PC-3 (cell line): Measurements from ENCODE around the gene YBX2.

Experiments used
- EZH2 ChIP-seq: fragments of 300-600 bp; sonication (generic); IDR thresholded peaks from one replicate; pipeline ENCODE4 v1.6.1; 2017; ENCODE audit warnings: antibody characterized with exemption, mild to moderate bottlenecking, low read length; ENCODE audit not compliant: unreplicated experiment
- EZH2phosphoT487 ChIP-seq: fragments of 300-600 bp; sonication (generic); IDR thresholded peaks from 2 replicates; pipeline ENCODE4 v1.6.1; 2018; ENCODE audit warnings: mild to moderate bottlenecking, antibody characterized with exemption, low read length, borderline replicate concordance
- TF ChIP-seq, protein P1 (sequence below): fragments of 300-600 bp; sonication (generic); conservative IDR thresholded peaks from 2 replicates; pipeline ENCODE4 v1.5.1; 2017; ENCODE audit warnings: antibody characterized with exemption, low read depth, mild to moderate bottlenecking, low read length

DNA sequence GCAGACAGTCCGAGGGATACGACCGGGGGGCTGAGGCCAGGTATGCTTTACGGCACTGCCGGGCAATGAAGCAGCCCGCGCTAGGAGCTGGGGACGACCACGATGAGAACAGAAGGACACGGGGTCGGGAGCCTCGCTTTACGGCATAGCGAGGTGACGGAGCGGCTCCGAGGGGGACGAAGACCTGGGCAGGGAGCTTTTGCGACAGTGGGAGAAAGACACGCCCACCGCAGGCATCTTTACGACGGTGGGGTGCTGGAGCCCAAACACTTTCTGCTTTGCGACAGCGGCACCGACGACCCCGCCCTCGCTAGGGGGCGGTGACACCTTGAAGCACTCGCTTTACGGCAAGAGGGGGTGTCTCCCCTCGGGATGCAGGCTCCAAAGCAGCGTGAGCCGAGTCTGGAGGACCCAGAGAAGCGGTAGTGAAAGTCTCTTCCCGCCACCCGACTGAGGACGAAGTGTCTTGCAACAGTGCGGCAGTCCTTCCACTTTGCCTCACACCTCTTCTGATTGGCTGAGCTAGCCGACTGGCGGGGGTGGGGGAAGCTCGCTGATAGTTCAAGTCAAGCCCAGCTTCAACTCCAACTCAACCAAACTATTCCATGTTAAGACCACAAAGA is 35.0 kb upstream of the YBX2 start:
- no peak for TF ChIP-seq EZH2phosphoT487
- TF ChIP-seq, protein P1, sequence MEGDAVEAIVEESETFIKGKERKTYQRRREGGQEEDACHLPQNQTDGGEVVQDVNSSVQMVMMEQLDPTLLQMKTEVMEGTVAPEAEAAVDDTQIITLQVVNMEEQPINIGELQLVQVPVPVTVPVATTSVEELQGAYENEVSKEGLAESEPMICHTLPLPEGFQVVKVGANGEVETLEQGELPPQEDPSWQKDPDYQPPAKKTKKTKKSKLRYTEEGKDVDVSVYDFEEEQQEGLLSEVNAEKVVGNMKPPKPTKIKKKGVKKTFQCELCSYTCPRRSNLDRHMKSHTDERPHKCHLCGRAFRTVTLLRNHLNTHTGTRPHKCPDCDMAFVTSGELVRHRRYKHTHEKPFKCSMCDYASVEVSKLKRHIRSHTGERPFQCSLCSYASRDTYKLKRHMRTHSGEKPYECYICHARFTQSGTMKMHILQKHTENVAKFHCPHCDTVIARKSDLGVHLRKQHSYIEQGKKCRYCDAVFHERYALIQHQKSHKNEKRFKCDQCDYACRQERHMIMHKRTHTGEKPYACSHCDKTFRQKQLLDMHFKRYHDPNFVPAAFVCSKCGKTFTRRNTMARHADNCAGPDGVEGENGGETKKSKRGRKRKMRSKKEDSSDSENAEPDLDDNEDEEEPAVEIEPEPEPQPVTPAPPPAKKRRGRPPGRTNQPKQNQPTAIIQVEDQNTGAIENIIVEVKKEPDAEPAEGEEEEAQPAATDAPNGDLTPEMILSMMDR = no peak
- no peak for TF ChIP-seq EZH2
